LNCAP (cell line): ENCODE measurements around the gene TGFBR2.

ENCODE experiments used
- CTCF ChIP-seq: fragments of 450-650 bp; IDR thresholded peaks from 2 replicates; pipeline ENCODE4 v1.5.1; 2017; ENCODE audit warnings: mild to moderate bottlenecking

The TGFBR2 gene

DNA sequence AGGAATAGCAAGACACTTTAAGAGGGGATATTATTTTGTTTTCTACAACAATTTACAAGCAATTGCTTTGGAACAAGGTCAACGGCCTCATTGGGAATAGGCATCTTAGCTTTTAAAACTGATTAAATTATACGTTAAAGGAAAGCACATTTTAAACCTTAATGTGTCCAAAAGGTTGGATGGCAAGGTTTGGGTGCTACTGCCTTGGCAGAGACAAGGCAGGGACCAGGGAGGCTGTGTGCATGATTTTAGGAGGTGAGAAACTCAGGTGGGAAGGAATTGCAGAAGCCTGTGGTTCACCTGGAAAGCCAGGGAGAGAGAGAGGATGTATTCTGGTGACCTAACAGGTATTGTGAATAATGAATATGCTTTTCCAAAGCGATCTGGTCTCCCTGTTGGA lies 54.3 kb downstream of the TGFBR2 start:
- no peak for TF ChIP-seq CTCF

GRCh38 chr3:30661098-30661873 lies 54.9 kb downstream of the TGFBR2 start:
- no peak for TF ChIP-seq CTCF

GRCh38 chr3:30662836-30663235 lies 56.4 kb downstream of the TGFBR2 start:
- no peak for TF ChIP-seq CTCF

GRCh38 chr3:30663533-30664241 lies 57.3 kb downstream of the TGFBR2 start:
- TF ChIP-seq CTCF: no peak

DNA sequence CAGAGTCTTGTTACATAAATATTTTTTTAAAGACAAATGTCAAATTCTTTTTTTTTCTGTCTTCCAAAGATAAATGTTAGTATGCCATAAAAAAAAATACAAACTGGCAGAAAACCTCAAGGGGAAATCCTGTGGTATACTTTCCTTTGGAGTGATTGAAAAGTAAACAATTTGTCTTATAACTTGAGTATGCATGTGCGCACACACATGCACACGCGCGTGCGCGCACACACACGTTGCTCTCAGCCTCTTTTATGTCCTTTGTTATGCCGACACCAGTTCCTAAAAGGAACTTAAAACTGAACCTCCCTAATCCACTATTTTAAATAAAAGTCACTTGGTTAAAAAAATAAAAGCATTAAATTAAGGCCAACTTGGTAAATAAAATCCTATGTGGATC lies 58.1 kb downstream of the TGFBR2 start:
- no peak for TF ChIP-seq CTCF

DNA sequence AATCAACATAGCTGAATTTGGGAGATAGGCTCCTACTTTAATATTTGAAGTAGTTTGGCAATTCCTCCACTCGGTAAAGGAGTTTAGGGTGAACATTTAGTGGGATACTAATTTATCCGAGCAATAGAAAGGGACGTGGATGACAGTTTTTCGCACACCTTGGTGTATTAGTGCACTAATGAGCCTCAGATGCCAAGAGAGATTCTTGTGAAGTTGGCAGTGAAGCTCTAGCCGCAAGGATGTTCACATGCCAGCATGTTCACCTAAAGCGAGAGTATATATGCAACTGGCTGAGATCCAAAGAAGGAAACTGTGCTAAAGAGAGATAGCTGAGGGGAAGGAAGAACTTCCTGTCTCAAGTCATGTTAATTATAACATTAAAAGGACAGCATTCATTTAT lies 58.5 kb downstream of the TGFBR2 start:
- TF ChIP-seq CTCF: no peak

DNA sequence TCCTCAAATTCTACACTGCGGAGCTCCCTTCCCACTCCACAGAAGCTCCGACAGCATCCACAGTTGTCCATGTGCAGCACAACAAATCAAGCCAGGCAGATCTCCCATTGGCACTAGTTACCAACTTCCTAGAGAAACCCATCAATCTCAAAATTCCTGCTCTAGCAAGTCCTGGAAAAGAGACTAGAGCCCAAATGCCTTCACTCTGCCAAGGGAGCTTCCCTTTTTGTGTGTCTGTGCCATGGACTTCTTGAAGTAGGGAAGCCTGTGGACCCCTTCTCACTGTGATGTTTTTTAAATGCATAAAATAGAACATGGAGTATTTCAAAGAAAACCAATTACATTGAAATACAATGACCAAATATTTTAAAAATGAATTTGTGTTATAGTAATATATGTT lies 59.1 kb downstream of the TGFBR2 start:
- no peak for TF ChIP-seq CTCF
